Parathyroid adenoma (tissue), 2 donors: ENCODE measurements around the gene OR51Q1.

Source experiments
- H2AFZ ChIP-seq: fragments of 300-600 bp; sonication (generic); one replicate; pipeline ENCODE4 v1.7.0; 2017; ENCODE audit warnings: antibody characterized with exemption, mild to moderate bottlenecking
- H3K27ac ChIP-seq: fragments of 300-600 bp; sonication (generic); one replicate; pipeline ENCODE4 v1.7.0; 2017
- H3K27me3 ChIP-seq: fragments of 300-600 bp; sonication (generic); one replicate; pipeline ENCODE4 v1.7.0; 2017; ENCODE audit warnings: low read length; ENCODE audit not compliant: control insufficient read depth, insufficient read depth
- H3K36me3 ChIP-seq: fragments of 300-600 bp; sonication (generic); one replicate; pipeline ENCODE4 v1.7.0; 2017; ENCODE audit warnings: low read length; ENCODE audit not compliant: control insufficient read depth, insufficient read depth
- H3K4me1 ChIP-seq: fragments of 300-600 bp; sonication (generic); one replicate; pipeline ENCODE4 v1.7.0; 2017; ENCODE audit warnings: control low read depth
- H3K4me2 ChIP-seq: fragments of 300-600 bp; sonication (generic); one replicate; pipeline ENCODE4 v1.7.0; 2017; ENCODE audit warnings: low read length
- H3K4me3 ChIP-seq: fragments of 300-600 bp; sonication (generic); one replicate; pipeline ENCODE4 v1.7.0; 2017; ENCODE audit warnings: low read depth, low read length
- H3K79me2 ChIP-seq: fragments of 300-600 bp; sonication (generic); one replicate; pipeline ENCODE4 v1.7.0; 2017; ENCODE audit warnings: control low read depth
- H3K9ac ChIP-seq: fragments of 300-600 bp; sonication (generic); one replicate; pipeline ENCODE4 v1.7.0; 2017; ENCODE audit warnings: mild to moderate bottlenecking
- H3K9me3 ChIP-seq: fragments of 300-600 bp; sonication (generic); one replicate; pipeline ENCODE4 v1.7.0; 2017; ENCODE audit warnings: low read length; ENCODE audit not compliant: control insufficient read depth
- CTCF ChIP-seq: fragments of 300-600 bp; sonication (generic); IDR thresholded peaks from one replicate; pipeline ENCODE4 v1.7.0; 2017; ENCODE audit warnings: antibody characterized with exemption, mild to moderate bottlenecking
- donor health status: primary hyperparathyroidism.

OR51Q1 gene

GRCh38 chr11:5421811-5422210 lies at the start of gene OR51Q1:
Gene OR51Q1 (plus strand): TSS chr11:5422111. CDS start chr11:5422201, 90 bp downstream.
- no peaks in the 10 kb centered on the region for H3K9me3 ChIP-seq
- no peak within 1 kb of the TSS for H2AFZ ChIP-seq
- H3K27me3 ChIP-seq: no peaks in the 10 kb centered on the region
- H3K9ac ChIP-seq: no peak within 1 kb of the TSS
- no peak within 1 kb of the TSS for H3K27ac ChIP-seq
- H3K36me3 ChIP-seq: no peaks in the 10 kb centered on the region
- no peak for TF ChIP-seq CTCF
- no peak within 1 kb of the TSS for H3K4me3 ChIP-seq
- H3K4me1 ChIP-seq: no peaks in the 10 kb centered on the region
- H3K4me2 ChIP-seq: no peak within 1 kb of the TSS
- no peaks in the 10 kb centered on the region for H3K79me2 ChIP-seq

DNA sequence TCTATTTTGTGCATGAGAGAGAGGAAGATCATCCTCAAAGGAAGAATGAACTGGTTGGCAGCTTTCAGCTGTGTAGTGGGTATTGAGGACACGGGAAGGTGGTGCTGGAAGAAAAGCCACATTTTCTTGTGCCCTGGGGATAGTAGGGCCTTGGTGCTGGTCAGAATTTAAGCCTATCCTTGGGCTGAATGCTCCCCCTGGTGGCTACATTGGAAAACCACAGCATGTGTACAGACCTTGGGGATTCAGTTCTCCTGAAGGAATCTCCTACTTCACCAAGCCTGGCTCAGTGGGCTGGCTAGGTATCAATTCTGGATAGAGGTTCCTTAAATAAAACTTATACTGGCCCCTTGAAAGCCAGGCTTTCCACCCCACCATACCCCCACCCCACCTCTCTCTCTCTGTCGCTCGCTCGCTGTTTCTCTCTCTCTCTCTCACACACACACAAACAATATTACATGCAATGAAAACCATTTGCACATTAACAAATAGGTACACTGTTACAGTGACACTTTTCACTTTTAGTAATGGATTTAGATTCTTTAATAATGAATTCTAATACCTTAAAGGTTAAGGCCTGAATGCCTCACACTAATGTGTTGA lies 41.1 kb upstream of the OR51Q1 start:
- Histone ChIP-seq H2AFZ (no peak overlapping the region), H3K79me2 (no peaks in the 10 kb centered on the region), H3K4me3 (no peak overlapping the region), H3K27ac (no peak overlapping the region), H3K27me3 (no peaks in the 10 kb centered on the region), H3K36me3 (no peaks in the 10 kb centered on the region), H3K9me3 (no peaks in the 10 kb centered on the region), H3K4me2 (no peak overlapping the region), H3K4me1 (no peaks in the 10 kb centered on the region), H3K9ac (no peak overlapping the region)
- TF ChIP-seq CTCF: peak; percentile 13

- no peak within 1 kb of the TSS for H3K27ac ChIP-seq
- H3K36me3 ChIP-seq: no peaks in the 10 kb centered on the region
- no peak within 1 kb of the TSS for H3K4me3 ChIP-seq
- no peak within 1 kb of the TSS for H3K4me2 ChIP-seq
- H3K27me3 ChIP-seq: no peaks in the 10 kb centered on the region
- H3K9ac ChIP-seq: no peak within 1 kb of the TSS
- no peaks in the 10 kb centered on the region for H3K79me2 ChIP-seq
- TF ChIP-seq CTCF: no peak
- no peaks in the 10 kb centered on the region for H3K4me1 ChIP-seq
- no peaks in the 10 kb centered on the region for H3K9me3 ChIP-seq
- no peak within 1 kb of the TSS for H2AFZ ChIP-seq
These were observed 38.3 kb upstream of the OR51Q1 start, which contains the start of gene OR51M1 for GRCh38 chr11:5383576-5383975. Gene OR51M1 (plus strand): TSS chr11:5383812. CDS start chr11:5389399, 5,587 bp downstream.

DNA sequence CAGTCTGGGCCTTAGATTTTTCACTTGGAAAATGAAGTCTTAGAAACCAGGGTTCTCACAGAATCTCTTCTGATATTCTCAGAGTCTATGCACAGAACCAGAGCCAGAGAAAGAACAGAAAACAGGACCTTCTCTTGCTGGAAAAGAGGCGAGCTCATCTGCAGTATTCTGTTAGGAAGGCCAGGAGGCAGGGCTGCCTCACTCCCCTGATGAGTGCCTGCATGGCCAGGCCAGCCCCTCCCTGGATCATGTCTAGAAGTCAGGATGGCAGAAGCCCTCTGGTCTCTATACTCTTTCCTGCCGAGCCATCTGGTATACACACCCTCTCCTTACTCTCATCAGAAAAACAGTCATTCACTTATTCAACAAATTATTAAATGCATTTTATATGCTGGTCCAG lies 37.6 kb upstream of the OR51Q1 start:
- no peaks in the 10 kb centered on the region for H3K27me3 ChIP-seq
- H3K36me3 ChIP-seq: no peaks in the 10 kb centered on the region
- no peak overlapping the region for H3K4me2 ChIP-seq
- no peak overlapping the region for H3K4me3 ChIP-seq
- H3K9ac ChIP-seq: no peak overlapping the region
- no peaks in the 10 kb centered on the region for H3K4me1 ChIP-seq
- no peak for TF ChIP-seq CTCF
- H3K79me2 ChIP-seq: no peaks in the 10 kb centered on the region
- no peaks in the 10 kb centered on the region for H3K9me3 ChIP-seq
- H3K27ac ChIP-seq: no peak overlapping the region
- no peak overlapping the region for H2AFZ ChIP-seq

GRCh38 chr11:5390210-5390609 lies 31.7 kb upstream of the OR51Q1 start:
- Histone ChIP-seq H3K79me2 (no peaks in the 10 kb centered on the region), H3K4me3 (no peak overlapping the region), H3K4me2 (no peak overlapping the region), H3K9me3 (no peaks in the 10 kb centered on the region), H3K36me3 (no peaks in the 10 kb centered on the region), H3K9ac (no peak overlapping the region), H2AFZ (no peak overlapping the region), H3K27ac (no peak overlapping the region), H3K4me1 (no peaks in the 10 kb centered on the region), H3K27me3 (no peaks in the 10 kb centered on the region)
- TF ChIP-seq CTCF: no peak
